ENCODE results near the gene SLC5A2.

SLC5A2 gene

GRCh38 chr16:31477220-31478216 is 5.4 kb upstream of the SLC5A2 start:
- TF ChIP-seq GATA2 (IDR thresholded peaks at IDR 0.05; ENCODE audit: low read depth, low read length), result no peak
- no peak for TF ChIP-seq GATA3 (IDR thresholded peaks at IDR 0.05; ENCODE audit: low read depth, low read length)

- no peak for TF ChIP-seq GATA3 (IDR thresholded peaks at IDR 0.05; ENCODE audit: low read depth, low read length)
- no peak for TF ChIP-seq GATA2 (IDR thresholded peaks at IDR 0.05; ENCODE audit: low read depth, low read length)
Measured at GRCh38 chr16:31478956-31479355, 4.0 kb upstream of the SLC5A2 start.

- TF ChIP-seq GATA2 (IDR thresholded peaks at IDR 0.05; ENCODE audit: low read depth, low read length), result no peak
- TF ChIP-seq GATA3 (IDR thresholded peaks at IDR 0.05; ENCODE audit: low read depth, low read length), result no peak
Measured at GRCh38 chr16:31479751-31480150, 3.2 kb upstream of the SLC5A2 start.

GRCh38 chr16:31480851-31481536 is 1.9 kb upstream of the SLC5A2 start:
- TF ChIP-seq GATA3 (IDR thresholded peaks at IDR 0.05; ENCODE audit: low read depth, low read length) (no peak), GATA2 (IDR thresholded peaks at IDR 0.05; ENCODE audit: low read depth, low read length) (no peak)

GRCh38 chr16:31484491-31485171 is 1.7 kb downstream of the SLC5A2 start:
- TF ChIP-seq GATA2 (IDR thresholded peaks at IDR 0.05; ENCODE audit: low read depth, low read length) (no peak), GATA3 (IDR thresholded peaks at IDR 0.05; ENCODE audit: low read depth, low read length) (no peak)

- TF ChIP-seq GATA2 (IDR thresholded peaks at IDR 0.05; ENCODE audit: low read depth, low read length), result no peak
- TF ChIP-seq GATA3 (IDR thresholded peaks at IDR 0.05; ENCODE audit: low read depth, low read length), result no peak
Measured at GRCh38 chr16:31485571-31485970, 2.6 kb downstream of the SLC5A2 start.

- TF ChIP-seq GATA3 (IDR thresholded peaks at IDR 0.05; ENCODE audit: low read depth, low read length) (no peak), GATA2 (IDR thresholded peaks at IDR 0.05; ENCODE audit: low read depth, low read length) (no peak)
Measured at GRCh38 chr16:31486045-31486444, 3.1 kb downstream of the SLC5A2 start.

- TF ChIP-seq GATA2 (IDR thresholded peaks at IDR 0.05; ENCODE audit: low read depth, low read length), result no peak
- TF ChIP-seq GATA3 (IDR thresholded peaks at IDR 0.05; ENCODE audit: low read depth, low read length), result no peak
Measured at GRCh38 chr16:31487071-31487719, 4.3 kb downstream of the SLC5A2 start.

GRCh38 chr16:31487720-31488467 is 5.0 kb downstream of the SLC5A2 start:
- no peak for TF ChIP-seq GATA2 (IDR thresholded peaks at IDR 0.05; ENCODE audit: low read depth, low read length)

GRCh38 chr16:31488468-31489297 is 5.8 kb downstream of the SLC5A2 start:
- no peak for TF ChIP-seq GATA2 (IDR thresholded peaks at IDR 0.05; ENCODE audit: low read depth, low read length)
- TF ChIP-seq GATA3 (IDR thresholded peaks at IDR 0.05; ENCODE audit: low read depth, low read length), result no peak

- no peak for TF ChIP-seq GATA3 (IDR thresholded peaks at IDR 0.05; ENCODE audit: low read depth, low read length)
- no peak for TF ChIP-seq GATA2 (IDR thresholded peaks at IDR 0.05; ENCODE audit: low read depth, low read length)
Measured at GRCh38 chr16:31489298-31489564, 6.3 kb downstream of the SLC5A2 start.

Data from SH-SY5Y (cell line).